OCI-M2 (cell line): ENCODE results near the gene SDCCAG8.

Experiments used
- DNase-seq: peaks from one replicate; lab custom pipeline; 2025; ENCODE audit not compliant: unreplicated experiment; lab: John Stamatoyannopoulos, UW

SDCCAG8 gene

GRCh38 chr1:243454328-243454997, 198.6 kb downstream of the SDCCAG8 start:
- no peak for DNase-seq

GRCh38 chr1:243455760-243456651, 200.2 kb downstream of the SDCCAG8 start:
- no peak for DNase-seq

DNA sequence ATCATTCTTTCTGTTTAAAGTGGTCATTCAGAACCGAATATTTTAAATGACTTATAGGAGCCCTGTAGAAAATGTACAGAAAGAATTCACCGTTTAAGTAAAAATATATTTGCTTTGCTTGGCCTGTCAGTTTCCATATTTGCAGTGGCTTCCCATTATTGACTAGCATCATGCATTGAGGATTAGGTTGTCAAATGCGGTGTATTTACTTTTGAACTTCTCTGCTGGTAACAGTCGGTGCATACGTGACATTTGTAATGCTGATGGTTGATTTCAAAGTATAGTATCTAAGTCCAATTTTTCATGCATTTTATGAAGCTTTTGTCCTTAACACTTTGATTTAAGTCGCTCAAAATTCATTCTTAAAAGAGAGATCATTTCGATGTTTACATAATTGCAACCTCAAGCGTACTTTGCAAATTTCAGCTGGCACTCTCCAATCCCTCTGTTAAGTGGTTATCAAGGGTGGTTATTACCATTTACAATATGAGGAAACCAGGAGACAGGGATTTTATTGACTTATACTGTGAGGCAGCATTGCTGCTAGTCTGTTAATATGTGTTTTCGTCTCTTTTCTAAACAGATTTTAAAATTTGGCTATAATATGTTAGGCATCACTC, 201.6 kb downstream of the SDCCAG8 start:
- no peak for DNase-seq

GRCh38 chr1:243459059-243459458, 203.2 kb downstream of the SDCCAG8 start:
- DNase-seq: no peak

GRCh38 chr1:243461700-243462099, 205.9 kb downstream of the SDCCAG8 start:
- no peak for DNase-seq

DNA sequence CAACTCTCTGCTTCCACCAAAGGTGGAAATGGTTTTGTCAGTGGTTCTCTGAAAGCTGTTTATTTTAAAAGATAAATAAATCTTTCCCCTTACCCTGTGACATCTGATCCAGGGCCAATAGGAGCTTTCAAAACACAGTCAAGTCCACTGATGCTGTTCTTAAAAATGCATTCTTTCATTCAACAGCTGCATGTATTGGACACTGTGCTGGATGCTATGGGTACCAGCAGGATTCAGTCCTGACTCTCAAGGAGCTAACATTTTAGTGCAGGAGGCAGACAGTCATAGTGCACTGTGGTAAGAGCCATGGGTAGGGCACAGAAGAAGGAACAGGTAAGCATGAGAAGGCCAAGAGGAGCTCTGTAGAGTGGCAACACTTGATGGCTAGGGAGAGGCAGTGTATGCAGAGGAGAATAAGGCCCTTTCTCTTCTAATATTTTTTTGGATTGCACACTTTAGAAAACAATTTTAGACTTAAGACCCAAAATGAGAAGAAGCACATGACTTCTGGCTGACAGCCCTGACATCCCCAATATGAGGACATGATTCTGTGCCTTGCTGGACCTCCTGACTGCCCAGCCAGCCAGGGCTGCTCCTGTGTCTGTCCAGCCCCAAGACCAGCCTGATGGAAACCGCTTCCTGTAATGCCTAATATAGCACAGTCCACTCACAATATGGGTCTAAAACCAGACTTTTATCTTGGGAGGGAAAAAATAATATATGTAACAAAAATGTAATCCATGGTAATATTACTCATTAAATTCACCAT, 207.3 kb downstream of the SDCCAG8 start:
- no peak for DNase-seq

DNA sequence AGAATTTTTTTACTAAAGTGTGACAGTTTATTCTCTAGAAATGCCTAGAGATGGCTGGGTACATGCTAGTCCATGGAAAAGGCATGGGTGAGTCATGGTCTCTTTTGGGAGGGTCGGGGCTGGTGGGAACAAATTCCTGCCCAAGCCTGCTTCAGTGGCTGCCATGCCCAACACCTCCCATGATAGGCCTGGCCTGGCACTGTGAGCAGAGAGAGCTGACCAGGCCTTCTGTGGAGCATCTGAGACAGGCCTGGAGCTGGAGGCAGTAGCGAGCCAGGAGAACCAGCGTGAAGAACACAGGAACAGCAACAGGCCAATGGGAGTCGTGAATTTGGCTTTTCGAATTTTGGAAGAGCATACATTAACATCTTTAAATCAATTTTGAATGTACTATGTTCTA, 209.2 kb downstream of the SDCCAG8 start:
- DNase-seq: no peak

GRCh38 chr1:243465738-243466137, 209.9 kb downstream of the SDCCAG8 start:
- DNase-seq: no peak

DNA sequence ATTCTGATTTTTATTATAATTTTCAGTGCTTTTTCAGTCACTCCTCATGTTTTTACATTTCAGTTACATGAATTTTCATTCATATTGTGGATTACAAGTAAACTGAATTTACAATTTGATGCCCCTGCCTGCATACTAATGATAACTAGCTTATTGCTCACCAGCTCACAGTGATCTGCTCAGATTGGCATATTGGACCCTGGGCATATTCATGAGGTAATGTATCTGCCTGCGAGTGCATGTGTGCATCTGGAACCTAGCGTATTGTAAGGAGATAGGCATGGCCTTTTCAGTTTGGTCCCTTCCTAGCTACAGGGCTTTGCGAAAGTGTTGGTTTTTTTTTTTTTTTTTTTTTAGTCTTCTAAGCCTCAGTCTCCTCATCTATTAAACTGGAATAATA, 213.7 kb downstream of the SDCCAG8 start:
- no peak for DNase-seq

DNA sequence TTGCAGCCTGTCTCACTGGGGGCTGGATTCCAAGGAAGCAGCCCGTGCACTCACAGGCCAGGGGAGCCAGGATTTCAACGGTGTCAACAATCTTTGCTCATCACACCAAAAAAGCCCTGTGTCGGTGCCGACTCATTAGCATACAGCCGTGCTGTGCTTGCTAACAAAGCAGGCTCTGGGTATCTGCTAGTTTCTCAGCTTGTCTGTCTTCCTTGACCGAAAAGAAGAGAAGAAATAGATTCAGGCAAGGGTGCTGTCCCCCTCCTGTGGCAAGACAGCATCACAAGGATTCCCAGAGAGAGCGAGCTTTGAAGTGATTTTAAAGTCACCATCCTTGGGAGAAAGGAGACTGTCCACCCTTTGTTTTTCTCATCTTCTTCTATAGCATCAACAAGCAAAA, 214.7 kb downstream of the SDCCAG8 start:
- no peak for DNase-seq

- DNase-seq: no peak
Observed at GRCh38 chr1:243471026-243471685, 215.3 kb downstream of the SDCCAG8 start.

DNA sequence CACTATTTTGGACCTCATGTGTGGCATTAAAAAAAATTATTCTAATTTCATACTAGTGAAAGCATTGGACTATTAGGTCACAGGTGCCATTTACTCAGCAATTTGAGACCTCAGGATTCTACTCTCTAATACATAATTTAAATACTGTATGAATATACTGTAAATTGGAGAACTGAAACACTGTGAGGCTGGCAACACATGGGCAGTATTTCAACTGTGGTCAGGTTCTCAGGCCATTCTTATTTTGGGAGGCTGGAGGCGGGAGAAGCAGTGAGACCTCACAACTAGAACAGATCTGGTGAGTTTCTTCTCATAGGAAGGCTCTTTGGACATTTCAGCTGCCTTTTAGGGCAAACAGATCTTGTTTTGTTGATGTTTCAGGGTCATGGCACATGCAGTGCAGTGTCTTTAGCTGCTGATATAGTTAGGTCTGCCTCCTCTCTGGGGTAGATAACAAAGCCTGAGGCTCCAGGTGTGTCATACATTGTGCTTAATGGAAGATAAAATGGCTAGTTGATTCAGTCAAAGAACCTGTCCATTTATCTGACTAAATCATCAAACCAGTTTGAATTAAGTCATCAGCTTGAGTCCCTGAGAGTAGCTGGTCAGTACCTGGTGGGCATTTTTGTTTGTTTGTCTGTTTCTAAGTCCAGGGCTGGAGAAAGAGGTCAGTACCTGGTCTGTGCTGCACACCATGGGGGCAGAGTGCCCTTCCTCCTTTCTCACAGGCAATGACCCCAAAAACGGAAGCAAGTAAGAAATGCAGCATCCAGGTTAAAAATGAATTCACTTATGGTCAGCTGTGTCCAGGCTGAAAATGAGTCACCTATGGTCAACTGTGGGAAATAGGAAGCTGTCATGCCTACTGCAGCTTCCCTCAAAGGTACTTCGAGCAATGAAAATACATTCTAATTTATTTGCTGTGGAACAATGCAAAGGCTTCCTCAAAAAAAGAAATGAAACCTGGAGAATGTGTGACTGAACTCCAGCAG, 216.2 kb downstream of the SDCCAG8 start:
- DNase-seq: no peak

- DNase-seq: no peak
Observed at GRCh38 chr1:243473227-243474135, 217.6 kb downstream of the SDCCAG8 start.

DNA sequence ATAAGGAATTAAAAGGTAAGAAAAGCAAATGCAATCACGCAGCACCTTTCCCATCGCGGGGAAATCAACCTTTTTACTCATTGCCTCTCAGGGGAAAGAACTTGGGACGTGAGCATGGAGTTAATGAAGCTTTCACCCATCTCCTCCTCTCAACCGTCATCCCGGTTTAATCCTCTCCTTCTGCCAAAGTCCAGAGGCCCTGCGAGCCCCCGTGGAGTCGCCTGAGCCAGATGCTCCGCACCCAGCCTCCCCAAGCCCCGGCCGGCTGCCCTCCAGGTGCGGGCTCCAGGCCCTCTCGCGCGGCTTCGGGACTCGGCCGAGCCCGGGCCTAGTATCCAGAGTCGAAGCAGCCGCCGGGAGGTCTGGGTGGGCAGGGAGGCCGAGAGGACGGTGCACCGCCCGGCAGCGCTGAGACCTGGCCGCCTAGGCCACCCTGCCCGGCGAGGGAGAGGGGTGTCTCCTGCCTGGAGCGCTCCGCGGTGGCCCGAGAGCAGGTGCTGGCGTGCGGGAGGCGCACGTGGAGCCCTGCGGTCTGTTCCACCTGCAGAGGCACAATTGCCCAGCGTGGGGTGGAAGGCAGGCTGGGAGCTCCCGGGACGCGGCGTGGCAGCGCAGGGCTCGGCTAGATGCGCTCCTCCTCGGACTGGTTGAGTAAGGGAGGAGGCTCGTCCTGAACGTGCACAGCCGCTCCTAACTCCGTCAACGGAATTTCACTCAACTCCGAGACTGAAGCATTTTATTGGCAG, 218.5 kb downstream of the SDCCAG8 start:
- DNase-seq: no peak

DNA sequence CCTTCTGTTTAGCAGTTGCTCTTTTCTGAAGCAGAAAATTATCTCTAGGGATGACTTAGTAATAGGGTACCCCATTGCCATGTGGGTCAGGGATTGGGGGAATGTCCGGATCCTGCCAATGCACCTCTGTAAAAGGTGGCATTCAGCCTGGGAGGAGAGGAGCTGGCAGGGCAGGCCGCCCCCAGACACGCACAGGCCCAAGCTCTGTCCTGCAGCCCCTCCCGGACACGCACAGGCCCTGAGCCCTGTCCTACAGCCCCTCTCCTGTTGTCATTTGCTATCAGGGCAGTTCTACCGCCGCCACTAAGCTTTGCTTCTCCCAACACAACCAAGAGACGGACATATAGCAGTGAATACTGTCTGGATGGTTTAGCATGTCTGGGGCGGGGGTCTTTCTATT, 219.1 kb downstream of the SDCCAG8 start:
- DNase-seq: no peak

DNA sequence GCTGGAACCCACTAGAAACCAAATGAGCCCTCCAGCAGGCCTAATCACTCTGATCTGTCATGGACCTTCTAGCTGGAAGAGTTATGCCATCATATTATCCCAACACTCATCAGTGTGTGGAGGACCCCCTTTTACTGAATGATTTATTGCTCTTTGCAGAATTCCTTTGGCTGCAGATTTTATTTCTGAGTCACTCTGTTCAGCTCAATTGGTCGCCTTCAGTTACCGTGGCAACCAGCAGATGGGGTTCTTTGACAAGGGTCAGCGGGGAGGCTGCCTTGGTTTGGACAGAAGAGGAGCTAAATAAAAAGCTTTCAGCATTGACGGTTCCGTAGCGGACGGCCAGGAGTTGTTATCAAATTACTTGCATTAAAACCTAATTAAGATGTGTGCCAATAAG, 220.1 kb downstream of the SDCCAG8 start:
- no peak for DNase-seq

- no peak for DNase-seq
Observed at GRCh38 chr1:243477731-243478290, 222.0 kb downstream of the SDCCAG8 start.
